GM12874 (cell line): ENCODE measurements around the gene MIAT.

ENCODE experiments used
- TF ChIP-seq, protein P1 (sequence below): IDR thresholded peaks from 2 replicates; pipeline ENCODE4 v1.5.1; 2011; ENCODE audit warnings: low read depth, mild to moderate bottlenecking, control low read depth, low read length, moderate library complexity; ENCODE audit not compliant: insufficient read depth

The MIAT gene

DNA sequence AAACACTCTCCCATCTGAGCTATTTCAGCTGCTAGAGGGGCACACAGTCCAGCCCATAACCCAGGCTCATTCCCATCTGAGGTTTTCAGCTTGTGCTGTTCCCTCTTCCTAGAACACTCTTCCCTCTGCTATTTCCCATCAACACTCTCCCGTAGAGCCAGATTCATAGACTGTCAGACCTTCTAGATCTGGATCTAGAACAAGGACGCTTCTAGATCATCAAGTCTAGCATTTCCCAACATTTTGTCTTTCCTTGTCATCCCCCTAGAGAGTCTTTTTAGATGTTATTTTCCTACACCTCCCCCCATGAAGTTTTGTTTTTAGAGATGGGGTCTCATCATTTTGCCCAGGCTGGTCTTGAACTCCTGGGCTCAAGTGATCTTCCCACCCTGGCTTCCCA lies 22.3 kb upstream of the MIAT start:
- TF ChIP-seq, protein P1, sequence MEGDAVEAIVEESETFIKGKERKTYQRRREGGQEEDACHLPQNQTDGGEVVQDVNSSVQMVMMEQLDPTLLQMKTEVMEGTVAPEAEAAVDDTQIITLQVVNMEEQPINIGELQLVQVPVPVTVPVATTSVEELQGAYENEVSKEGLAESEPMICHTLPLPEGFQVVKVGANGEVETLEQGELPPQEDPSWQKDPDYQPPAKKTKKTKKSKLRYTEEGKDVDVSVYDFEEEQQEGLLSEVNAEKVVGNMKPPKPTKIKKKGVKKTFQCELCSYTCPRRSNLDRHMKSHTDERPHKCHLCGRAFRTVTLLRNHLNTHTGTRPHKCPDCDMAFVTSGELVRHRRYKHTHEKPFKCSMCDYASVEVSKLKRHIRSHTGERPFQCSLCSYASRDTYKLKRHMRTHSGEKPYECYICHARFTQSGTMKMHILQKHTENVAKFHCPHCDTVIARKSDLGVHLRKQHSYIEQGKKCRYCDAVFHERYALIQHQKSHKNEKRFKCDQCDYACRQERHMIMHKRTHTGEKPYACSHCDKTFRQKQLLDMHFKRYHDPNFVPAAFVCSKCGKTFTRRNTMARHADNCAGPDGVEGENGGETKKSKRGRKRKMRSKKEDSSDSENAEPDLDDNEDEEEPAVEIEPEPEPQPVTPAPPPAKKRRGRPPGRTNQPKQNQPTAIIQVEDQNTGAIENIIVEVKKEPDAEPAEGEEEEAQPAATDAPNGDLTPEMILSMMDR, result no peak

DNA sequence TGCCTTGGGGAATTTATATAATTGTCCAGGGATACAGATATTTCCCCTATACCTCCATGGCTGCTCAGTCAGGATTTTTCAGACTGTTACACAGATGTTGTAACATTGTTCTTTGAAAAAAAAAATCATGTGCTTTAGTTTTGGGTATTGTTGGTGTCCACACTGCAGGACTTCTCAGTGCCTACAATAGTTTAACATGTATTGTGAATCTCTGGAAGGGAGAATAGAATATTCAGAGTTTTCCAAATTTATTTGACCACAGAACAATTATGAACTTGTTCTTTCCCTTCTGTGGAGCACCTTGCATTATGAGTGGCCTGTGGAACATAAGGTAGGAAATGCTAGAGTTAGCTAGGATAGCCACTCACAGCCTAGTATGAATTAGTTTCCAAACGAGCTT lies 21.1 kb upstream of the MIAT start:
- TF ChIP-seq, protein P1, result no peak

DNA sequence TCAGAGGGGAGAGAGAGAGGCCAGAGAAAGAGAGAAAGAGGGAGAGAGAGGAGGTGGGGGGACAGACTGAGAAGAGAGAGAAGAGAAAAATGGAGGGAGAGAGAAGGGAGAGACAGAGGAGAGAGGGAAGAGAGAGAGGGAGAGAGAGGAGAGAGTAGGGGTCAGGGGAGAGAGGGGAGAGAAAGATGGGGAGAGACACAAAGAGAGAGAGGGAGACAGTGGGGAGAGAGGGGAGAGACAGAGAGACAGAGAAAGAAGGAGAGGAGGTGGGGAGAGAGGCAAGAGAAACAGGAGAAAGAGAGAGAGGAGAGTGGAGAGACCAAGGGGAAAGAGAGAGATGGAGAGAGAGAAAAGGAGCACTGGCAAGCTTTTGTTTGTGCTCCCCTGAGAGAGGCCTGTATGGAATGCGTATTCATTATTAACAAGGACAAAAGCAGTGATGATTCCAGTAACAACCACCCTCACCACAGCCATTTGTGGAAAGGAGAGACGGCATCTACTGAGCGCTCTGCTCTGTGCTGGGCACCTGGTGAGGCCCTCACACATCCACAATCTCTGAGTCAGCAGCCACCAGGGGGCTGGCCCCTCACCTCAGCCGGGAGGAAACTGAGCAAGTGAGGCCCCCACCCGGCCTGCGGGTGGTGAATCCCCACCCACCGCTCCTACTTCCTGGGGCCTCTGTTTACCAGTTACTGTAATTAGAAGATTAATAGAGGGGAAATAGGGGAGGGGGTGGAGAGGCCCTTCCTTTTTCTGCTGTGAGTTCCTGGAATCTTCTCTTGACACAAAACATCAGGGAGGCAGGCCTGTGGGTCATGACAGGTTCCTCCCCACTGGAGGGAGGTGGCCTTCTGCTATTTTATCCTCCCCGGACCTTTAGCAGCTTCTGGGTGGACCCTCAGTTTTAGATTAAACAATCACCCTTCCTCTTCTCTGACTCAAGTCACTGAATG lies 14.6 kb upstream of the MIAT start:
- TF ChIP-seq, protein P1, result peak; percentile 27; the same call in 1 of the 2 replicates

DNA sequence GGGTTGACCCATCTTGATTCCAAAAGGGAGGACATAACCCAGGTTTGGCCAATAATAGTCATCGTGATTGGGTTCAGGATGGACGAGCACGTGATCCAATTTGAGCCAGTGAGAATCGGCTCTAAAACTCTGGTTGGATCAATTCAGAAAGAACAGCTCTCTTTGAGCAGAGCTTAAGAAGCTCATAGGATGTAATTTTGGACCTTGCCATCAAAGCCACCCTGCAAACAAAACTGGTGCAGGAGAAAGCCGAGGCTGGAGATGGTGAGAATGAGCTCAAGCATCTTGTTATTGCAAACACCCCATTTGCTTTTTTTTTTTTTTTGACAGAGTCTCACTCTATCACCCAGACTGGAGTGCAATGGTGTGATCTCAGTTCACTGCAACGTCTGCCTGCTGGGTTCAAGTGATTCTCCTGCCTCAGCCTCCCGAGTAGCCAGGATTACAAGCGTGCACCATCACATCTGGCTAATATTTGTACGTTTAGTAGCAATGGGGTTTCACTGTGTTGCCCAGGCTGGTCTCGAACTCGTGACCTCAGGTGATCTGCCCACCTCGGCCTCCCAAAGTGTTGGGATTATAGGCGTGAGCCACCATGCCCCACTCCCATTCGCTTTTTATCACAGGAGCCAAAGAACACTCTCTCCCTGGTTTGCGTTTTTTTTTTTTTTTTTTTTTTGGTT lies 13.8 kb upstream of the MIAT start:
- TF ChIP-seq, protein P1, result no peak

DNA sequence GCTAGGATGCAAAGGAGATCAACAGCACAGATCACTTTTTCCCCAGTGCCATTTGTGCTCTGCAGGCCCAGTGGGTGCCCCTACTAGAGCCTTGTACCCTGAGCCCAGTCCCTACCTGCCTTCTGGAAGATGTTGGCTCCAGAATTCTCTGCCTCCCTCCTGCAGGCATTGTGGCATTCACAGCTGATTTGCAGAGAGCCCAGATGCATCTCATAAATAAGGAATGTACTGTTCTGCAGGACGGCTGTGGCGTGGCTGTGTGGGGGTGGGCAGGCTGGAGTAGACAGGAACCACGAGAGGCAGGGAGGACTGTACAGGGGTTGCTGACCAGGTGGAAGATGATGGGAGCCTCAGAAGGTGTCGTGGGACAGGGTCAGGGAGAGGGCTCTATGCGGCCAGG lies 11.2 kb upstream of the MIAT start:
- TF ChIP-seq, protein P1, result no peak

DNA sequence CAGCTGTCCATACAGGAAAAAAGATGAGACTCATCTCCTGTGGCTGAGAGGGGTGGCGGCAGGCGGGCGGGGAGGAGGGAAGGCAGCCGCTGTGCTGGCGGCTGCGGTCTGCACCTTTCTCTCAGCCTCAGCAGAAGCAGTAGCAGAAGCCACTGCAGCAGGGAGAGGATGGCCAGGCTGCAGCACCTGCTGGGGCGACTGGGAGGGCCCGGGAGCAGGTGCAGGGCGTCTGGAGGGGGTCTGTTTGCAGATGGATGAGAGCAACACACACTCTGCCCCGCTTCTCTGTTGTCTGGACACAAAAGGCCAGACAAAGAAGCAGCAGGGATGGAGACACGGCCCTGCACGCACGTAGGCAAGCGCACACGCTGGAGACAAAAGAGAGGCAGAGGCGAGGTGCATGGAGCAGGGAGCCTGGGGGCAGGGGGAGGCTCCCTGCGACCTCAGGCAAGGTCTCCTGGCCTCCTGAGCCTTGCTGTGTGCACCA lies 9.3 kb upstream of the MIAT start:
- TF ChIP-seq, protein P1, result no peak
